Astrocyte of the spinal cord (primary cell): ENCODE results near the gene TUBB6.

Experiments
- DNase-seq: peaks from one replicate; pipeline ENCODE4 v3.0.0; 2011; ENCODE audit warnings: low read depth, low spot score
- H3K4me3 ChIP-seq: 2 replicates; pipeline ENCODE4 v1.5.1; 2011; ENCODE audit warnings: low read depth, mild to moderate bottlenecking, low read length, moderate library complexity
- in situ Hi-C: cut with HindIII; loops from 2 replicates; pipeline ENCODE4 v1.10.0; 2017; ENCODE audit warnings: low sequenced_read_pairs
- TF ChIP-seq, protein P1 (sequence below): IDR thresholded peaks from 2 replicates; pipeline ENCODE4 v1.5.1; 2012; ENCODE audit warnings: low read depth, mild to moderate bottlenecking, low read length, inconsistent platforms

Gene TUBB6

DNA sequence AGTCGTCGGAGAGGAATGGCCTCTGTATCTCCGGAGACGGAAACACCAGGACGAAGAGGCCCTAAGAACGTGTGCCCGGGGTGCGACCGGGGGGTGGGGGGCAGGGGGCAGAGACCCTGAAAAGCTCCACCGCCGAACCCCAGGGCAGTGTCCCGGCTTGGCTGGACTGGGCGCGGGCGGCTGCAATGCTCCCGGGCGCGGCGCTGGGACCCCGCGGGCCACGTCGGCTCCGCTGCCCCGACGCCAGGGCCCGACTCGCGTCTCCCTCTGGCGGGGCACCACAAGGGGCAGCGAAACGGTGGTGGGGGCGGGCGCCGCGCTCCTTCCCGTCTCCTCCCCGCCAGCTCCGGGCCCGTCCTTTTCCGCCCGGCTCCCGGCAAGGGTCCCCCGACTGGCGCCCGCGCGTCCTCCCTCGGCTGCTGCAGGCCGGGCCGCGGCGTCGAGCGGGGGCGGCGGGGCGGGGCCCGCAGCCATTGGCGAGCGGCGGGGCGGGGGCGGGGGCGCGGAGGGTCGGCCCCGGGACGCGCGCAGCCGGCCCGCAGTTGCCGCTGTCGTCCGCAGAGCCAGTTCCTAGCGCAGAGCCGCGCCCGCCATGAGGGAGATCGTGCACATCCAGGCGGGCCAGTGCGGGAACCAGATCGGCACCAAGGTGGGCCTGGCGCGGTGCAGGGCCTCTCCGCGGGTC lies at the start of gene TUBB6:
Gene TUBB6 (plus strand): TSS at position 541 of the 685 bp plus-strand sequence. CDS start 52 bp downstream, at position 593.
- DNase-seq, result peak; percentile 78
- TF ChIP-seq, protein P1, sequence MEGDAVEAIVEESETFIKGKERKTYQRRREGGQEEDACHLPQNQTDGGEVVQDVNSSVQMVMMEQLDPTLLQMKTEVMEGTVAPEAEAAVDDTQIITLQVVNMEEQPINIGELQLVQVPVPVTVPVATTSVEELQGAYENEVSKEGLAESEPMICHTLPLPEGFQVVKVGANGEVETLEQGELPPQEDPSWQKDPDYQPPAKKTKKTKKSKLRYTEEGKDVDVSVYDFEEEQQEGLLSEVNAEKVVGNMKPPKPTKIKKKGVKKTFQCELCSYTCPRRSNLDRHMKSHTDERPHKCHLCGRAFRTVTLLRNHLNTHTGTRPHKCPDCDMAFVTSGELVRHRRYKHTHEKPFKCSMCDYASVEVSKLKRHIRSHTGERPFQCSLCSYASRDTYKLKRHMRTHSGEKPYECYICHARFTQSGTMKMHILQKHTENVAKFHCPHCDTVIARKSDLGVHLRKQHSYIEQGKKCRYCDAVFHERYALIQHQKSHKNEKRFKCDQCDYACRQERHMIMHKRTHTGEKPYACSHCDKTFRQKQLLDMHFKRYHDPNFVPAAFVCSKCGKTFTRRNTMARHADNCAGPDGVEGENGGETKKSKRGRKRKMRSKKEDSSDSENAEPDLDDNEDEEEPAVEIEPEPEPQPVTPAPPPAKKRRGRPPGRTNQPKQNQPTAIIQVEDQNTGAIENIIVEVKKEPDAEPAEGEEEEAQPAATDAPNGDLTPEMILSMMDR, result no peak
- H3K4me3 ChIP-seq, result peak within 1 kb of the TSS; percentile 80
- in situ Hi-C loops, result no loop called here

DNA sequence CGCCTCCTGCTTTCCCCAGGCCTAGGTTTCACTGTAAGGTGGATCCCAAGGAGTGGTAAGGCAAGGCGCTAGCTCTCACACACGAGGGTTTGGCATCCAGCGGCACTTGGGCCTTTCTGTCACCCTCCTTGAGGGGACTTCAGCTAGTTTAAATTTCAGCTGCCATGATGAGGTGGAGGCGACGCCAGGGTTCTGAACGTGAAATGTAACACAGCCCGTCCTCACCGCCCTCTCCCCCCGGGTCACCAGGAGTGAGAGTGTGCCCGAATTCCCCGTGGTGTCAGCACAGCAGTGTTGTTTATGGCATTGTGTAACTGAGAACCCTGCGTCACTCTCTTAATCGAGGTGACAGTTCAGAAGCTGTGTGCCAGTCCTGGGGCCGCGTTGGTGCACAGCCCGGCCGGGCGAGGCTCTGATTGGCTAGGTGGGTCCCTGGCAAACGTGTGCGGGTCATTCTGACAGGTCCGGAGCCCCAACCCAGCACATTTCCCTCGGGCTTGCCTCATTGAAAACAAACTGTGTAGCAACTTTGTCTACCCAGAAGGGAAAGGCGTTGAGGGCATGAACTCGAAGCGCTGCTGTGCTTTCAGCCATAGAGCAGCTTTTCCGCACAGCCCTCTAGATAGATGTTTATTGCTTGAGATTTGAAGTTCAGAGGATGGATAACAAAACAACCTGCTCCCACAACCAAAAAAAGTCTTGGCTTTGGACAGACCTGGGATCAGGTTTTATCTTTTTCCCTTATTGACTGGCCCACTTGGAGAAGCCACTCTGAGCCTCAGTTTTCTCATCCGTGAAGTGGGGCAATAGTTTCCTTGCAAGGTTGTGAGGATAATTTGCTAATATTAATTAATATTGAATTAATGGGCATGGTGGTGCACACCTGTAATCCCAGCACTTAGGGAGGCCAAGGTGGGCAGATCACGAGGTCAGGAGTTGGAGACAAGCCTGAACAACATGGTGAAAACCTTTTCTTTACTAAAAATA lies 49.0 kb upstream of the TUBB6 start:
- DNase-seq, result no peak
- in situ Hi-C loops, result no loop called here
- TF ChIP-seq, protein P1, result no peak
- H3K4me3 ChIP-seq, result no peak overlapping the region

DNA sequence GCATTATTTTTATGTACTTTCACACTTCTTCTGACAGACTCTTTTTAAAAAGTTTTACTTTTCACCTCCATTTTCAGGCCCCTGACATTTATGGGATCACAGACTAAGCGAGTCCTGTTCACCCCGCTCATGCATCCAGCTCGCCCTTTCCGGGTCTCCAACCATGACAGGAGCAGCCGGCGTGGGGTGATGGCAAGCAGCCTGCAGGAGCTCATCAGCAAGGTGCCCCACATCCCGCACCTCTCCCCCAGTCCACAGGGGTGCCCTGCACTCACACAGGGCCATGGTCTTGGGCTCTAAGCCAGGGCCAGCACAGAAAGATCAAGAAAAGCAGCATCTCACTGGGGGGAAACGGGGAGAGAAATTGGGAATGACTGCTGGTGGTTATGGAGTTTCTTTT lies 45.3 kb upstream of the TUBB6 start:
- TF ChIP-seq, protein P1, result no peak
- no peak for DNase-seq
- no peak overlapping the region for H3K4me3 ChIP-seq
- in situ Hi-C loops, result no loop called here

DNA sequence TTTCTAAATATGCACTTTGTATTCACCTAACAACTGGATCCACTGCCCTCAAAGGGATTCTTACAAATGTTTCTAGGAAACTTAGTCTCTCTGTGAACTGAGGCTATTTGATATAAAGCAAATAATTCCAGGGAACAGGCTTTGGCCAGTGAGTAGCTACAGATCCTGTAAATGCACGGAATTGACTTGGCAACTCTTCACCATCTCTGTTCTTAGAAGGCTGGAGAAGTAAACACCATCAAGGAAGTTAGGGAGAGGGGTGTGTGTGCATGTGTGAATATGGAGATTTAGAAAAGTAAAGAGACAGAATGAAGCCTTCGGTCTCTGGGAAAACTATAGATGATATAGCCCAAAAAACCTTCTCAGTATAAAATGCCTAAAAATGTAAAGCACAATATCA lies 43.2 kb upstream of the TUBB6 start:
- TF ChIP-seq, protein P1, result no peak

DNA sequence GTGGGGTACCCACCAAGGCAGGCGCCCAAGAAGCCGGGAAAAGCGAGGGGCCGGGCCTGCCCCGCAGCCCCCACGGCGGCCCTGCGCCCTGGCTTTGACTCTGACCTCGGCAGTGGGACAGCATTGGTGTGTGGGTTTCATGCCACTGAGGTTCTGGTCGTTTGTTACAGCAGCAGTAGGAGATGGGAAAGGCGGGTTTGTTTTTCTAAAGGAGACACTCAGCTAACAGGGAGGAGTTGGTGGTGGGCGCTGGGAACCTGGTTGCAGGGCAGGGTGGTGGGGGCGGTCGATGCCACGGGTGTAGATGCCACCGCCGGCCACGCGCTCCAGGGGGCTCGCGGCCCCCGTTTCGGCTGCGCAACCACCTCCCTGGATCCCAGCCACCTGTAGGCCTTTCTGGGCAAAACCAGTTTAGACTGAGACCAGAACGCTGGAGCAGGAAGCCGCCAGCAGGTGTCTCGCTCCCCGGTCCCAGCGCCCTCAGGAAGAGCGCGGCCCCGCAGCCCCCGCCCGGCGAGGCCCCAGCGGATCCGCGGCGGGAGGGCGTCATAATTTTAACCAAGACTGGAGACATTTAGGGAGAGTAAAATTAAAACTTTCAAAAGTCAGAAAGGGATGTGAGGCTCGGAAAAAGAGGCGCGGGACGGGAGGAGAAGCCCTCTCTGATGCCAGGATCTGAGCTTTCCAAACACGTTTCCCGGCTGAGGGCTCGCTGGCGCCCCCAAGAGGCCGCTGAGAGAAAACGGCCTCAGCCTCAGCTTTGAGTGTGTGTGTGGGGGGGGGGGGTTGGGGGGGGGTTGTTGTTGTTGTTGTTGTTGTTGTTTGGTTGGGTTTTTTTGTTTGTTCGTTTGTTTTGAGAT lies 36.4 kb upstream of the TUBB6 start:
- TF ChIP-seq, protein P1, result peak; percentile 70
- DNase-seq, result peak; percentile 88

More for the DNA sequence above, 43.2 kb upstream of the TUBB6 start:
- no peak for DNase-seq
- no peak overlapping the region for H3K4me3 ChIP-seq
- in situ Hi-C loops, result no loop called here

DNA sequence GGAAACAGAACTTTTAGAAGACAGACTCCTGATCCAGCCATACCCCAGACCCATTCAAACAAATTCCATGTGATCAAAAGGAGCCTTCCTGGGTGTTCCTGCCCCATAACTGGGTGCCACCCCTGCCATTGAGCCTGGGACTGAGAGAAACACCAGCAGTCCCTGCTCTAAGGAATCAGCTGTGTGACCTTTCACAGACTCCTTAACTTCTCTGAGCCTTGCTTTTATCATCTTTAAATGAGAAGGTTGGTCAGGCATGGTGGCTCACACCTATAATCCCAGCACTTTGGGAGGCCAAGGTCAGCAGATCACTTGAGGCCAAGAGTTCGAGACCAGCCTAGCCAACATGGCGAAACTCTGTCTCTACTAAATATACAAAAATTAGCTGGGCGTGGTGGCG lies 33.2 kb upstream of the TUBB6 start:
- no peak overlapping the region for H3K4me3 ChIP-seq
- in situ Hi-C loops, result no loop called here
- DNase-seq, result no peak
- TF ChIP-seq, protein P1, result no peak

More for the DNA sequence above, 36.4 kb upstream of the TUBB6 start:
- H3K4me3 ChIP-seq, result peak overlapping the region; percentile 42
- in situ Hi-C loops, result no loop called here
